ENCODE results near the gene PLBD1.

The PLBD1 gene

DNA sequence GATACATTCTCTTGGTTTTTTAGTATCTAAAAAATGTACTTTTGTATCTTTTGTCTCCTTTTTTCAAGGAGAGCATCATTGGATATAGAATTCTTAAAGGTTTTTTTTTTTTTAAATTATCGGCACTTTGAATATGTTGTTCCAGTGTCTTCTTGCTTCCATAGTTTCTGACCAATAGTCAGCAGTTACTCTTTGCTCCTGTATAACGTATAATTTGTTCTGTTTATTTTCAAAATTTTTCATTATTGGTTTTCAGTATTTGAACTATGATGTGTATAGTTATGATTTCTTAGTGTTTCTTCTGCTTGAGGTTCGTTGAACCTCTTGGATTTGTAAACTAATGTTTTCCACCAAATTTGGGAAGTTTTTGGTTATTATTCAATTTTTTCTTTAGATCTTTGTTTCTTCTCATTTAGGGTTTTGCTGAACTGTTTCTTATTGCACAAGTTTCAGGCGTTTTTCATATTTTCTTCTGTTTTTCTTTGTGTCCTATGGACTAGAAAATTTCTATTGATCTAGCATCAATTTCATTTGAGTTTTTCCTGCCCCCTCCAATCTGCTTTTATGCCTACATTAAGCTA, 93.9 kb downstream of the PLBD1 start:
- H3K36me3 ChIP-seq (ENCODE audit: control insufficient read depth, insufficient read depth, low read length) = no peaks in the 10 kb centered on the region
- H3K9ac ChIP-seq (ENCODE audit: low read depth, low read length) = no peak overlapping the region
- H3K4me3 ChIP-seq (ENCODE audit: low read depth, low read length) = no peak overlapping the region
- H3K9me3 ChIP-seq (ENCODE audit: control insufficient read depth, insufficient read depth, low read length) = peaks cover 5% of the 10 kb centered on the region
- H3K4me1 ChIP-seq (ENCODE audit: control insufficient read depth, insufficient read depth, low read length) = no peaks in the 10 kb centered on the region
- H3K27me3 ChIP-seq (ENCODE audit: control insufficient read depth, insufficient read depth, low read length) = no peaks in the 10 kb centered on the region

DNA sequence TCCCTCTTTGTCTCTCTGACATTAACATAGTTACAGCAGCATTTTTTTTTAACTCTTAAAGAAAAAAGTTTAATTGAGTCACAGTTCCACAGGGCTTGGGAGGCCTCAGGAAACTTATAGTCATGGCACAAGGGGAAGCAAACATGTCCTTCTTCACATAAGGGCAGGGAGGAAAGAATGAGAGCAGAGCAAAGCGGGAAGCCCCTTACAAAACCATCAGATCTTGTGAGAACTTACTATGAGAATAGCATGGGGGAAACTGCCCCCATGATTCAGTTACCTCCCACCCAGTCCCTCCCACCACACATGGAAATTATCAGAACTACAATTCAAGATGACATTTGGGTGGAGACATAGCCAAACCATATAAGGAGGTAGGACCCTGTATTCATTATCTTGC, 96.2 kb downstream of the PLBD1 start:
- H3K4me1 ChIP-seq (ENCODE audit: control insufficient read depth, insufficient read depth, low read length) = no peaks in the 10 kb centered on the region
- peaks cover 5% of the 10 kb centered on the region for H3K9me3 ChIP-seq (ENCODE audit: control insufficient read depth, insufficient read depth, low read length)
- H3K4me3 ChIP-seq (ENCODE audit: low read depth, low read length) = no peak overlapping the region
- no peaks in the 10 kb centered on the region for H3K36me3 ChIP-seq (ENCODE audit: control insufficient read depth, insufficient read depth, low read length)
- H3K9ac ChIP-seq (ENCODE audit: low read depth, low read length) = no peak overlapping the region
- no peaks in the 10 kb centered on the region for H3K27me3 ChIP-seq (ENCODE audit: control insufficient read depth, insufficient read depth, low read length)

DNA sequence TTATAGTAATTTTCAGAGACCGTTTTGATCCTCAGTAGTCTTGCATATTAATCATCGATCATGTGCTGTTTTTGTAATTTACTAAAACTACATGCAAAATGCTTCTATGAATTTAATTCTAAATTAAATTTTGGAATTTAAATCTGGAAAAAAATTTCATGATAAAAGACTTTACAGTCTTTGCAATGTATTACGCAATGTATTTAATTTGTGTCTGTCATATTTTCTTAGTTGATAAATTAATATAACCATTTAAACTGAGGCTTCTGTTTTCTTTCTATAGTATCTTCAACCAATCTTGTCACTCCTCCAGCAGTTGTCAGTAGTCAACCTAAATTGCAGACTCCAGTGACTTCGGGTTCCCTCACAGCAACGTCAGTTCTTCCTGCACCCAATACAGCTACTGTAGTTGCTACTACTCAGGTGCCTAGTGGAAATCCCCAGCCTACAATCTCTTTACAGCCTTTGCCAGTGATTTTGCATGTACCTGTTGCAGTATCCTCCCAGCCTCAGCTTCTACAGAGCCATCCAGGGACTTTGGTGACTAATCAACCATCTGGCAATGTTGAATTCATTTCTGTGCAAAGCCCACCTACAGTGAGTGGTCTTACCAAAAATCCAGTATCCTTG, 107.4 kb downstream of the PLBD1 start:
- Histone ChIP-seq H3K4me3 (ENCODE audit: low read depth, low read length) (no peak overlapping the region), H3K4me1 (ENCODE audit: control insufficient read depth, insufficient read depth, low read length) (no peaks in the 10 kb centered on the region), H3K36me3 (ENCODE audit: control insufficient read depth, insufficient read depth, low read length) (peaks cover 8% of the 10 kb centered on the region), H3K27me3 (ENCODE audit: control insufficient read depth, insufficient read depth, low read length) (no peaks in the 10 kb centered on the region), H3K9ac (ENCODE audit: low read depth, low read length) (no peak overlapping the region), H3K9me3 (ENCODE audit: control insufficient read depth, insufficient read depth, low read length) (no peaks in the 10 kb centered on the region)

DNA sequence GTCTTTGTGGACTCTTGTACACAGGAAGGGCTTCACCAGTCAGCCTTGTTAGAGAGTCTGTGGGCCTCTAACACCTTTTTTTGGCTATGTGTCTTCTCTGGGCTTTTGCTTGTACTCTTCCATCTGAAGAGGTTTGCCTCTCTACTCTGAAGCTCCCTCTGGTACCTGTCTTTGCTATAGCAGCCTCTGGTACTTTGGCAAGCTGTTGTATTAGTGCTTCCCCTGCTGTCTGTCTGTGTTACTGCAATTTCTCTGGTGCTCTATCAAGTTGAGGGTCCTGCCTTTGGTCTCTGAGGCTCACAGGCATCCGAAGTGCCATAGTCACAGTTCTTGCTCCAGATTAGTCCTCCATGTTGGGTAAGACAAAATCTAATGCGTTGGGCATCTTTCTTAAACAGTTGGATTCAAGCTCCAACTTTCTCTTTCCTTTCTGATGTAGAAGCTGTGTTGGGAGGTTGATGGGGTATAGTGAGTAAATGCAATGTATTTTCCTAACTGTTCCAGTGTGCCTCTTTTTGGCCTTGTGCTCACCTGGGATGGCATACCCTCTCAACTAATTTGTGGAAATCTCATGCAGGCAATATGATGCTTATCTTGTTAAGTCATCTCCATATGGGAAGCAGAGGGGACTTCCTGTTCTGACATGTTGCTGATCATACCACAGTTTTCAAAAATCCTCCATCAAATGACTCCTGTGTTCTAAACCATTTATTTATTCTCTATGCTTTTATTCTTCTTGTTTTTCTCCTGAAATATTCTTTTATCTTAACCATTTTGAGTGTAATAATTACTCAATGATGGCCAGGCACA, 113.4 kb downstream of the PLBD1 start:
- no peak overlapping the region for H3K4me3 ChIP-seq (ENCODE audit: low read depth, low read length)
- no peaks in the 10 kb centered on the region for H3K27me3 ChIP-seq (ENCODE audit: control insufficient read depth, insufficient read depth, low read length)
- no peaks in the 10 kb centered on the region for H3K9me3 ChIP-seq (ENCODE audit: control insufficient read depth, insufficient read depth, low read length)
- peaks cover 4% of the 10 kb centered on the region for H3K36me3 ChIP-seq (ENCODE audit: control insufficient read depth, insufficient read depth, low read length)
- no peaks in the 10 kb centered on the region for H3K4me1 ChIP-seq (ENCODE audit: control insufficient read depth, insufficient read depth, low read length)
- no peak overlapping the region for H3K9ac ChIP-seq (ENCODE audit: low read depth, low read length)
